Stimulated activated naive B cell treated with anti-CD40 and anti-IgM and Interleukin-4, amounts not matched to agents 10 μg/mL and 1 μg/mL and 100 μg/mL, for 72 hours (primary cell): ENCODE measurements around the gene ATP5PD.
"Not testable (repeated sequence)": the region's sequence is repeated elsewhere in the genome, so short reads cannot be mapped to it uniquely, and the experiment has no call there.

Experiments
- ATAC-seq, 2 donors: fragments of 150-1000 bp; cut with Tn5 transposase; replicated peaks; 2 replicates each; pipeline ENCODE4 v1.10.0; 2021; ENCODE audit warnings: moderate library complexity in 1 of 2
- DNase-seq: peaks from one replicate; pipeline ENCODE4 v3.0.0; 2021
- H3K27ac Mint-ChIP-seq: one replicate; pipeline ENCODE4 v1.8.0; 2022; ENCODE audit warnings: mild to moderate bottlenecking, mixed read lengths
- H3K27me3 Mint-ChIP-seq, 2 donors: one replicate each; pipeline ENCODE4 v1.8.0; 2022; ENCODE audit warnings: mixed read lengths in 2 of 2
- H3K36me3 Mint-ChIP-seq, 2 donors: one replicate each; pipeline ENCODE4 v1.8.0; 2022; ENCODE audit warnings: mixed read lengths in 2 of 2, mild to moderate bottlenecking in 1 of 2
- H3K4me1 Mint-ChIP-seq, 2 donors: one replicate each; pipeline ENCODE4 v1.8.0; 2022; ENCODE audit warnings: mixed read lengths in 2 of 2, mild to moderate bottlenecking in 1 of 2
- H3K4me3 Mint-ChIP-seq, 2 donors: one replicate each; pipeline ENCODE4 v1.8.0; 2022; ENCODE audit warnings: mild to moderate bottlenecking in 2 of 2, mixed read lengths in 2 of 2, moderate library complexity in 1 of 2
- H3K9me3 Mint-ChIP-seq, 2 donors: one replicate each; pipeline ENCODE4 v1.8.0; 2022; ENCODE audit warnings: mixed read lengths in 2 of 2, mild to moderate bottlenecking in 1 of 2

ATP5PD gene

GRCh38 chr17:75048249-75048878 lies 1.6 kb upstream of the ATP5PD start:
- ATAC-seq (no peak), DNase-seq (no peak)
- H3K4me1 Mint-ChIP-seq = peaks cover 15 to 31% of the 10 kb centered on the region in 2 donors
- H3K27me3 Mint-ChIP-seq = no peaks in the 10 kb centered on the region
- no peaks in the 10 kb centered on the region for H3K9me3 Mint-ChIP-seq
- H3K4me3 Mint-ChIP-seq = peak overlapping the region; percentile 90 to 97
- H3K27ac Mint-ChIP-seq = peak overlapping the region; percentile 95
- peaks cover 18 to 22% of the 10 kb centered on the region in 2 donors for H3K36me3 Mint-ChIP-seq

- H3K36me3 Mint-ChIP-seq = peaks cover 12 to 14% of the 10 kb centered on the region in 2 donors
- no peaks in the 10 kb centered on the region for H3K9me3 Mint-ChIP-seq
- H3K4me1 Mint-ChIP-seq = peaks cover 15 to 31% of the 10 kb centered on the region in 2 donors
- ATAC-seq (peak; percentile 7 to 8), DNase-seq (peak; percentile 9)
- peak overlapping the region; percentile 90 to 97 for H3K4me3 Mint-ChIP-seq
- H3K27ac Mint-ChIP-seq = peak overlapping the region; percentile 95
- no peaks in the 10 kb centered on the region for H3K27me3 Mint-ChIP-seq
Measured at GRCh38 chr17:75047398-75048098, 779 bp upstream of the ATP5PD start.

GRCh38 chr17:75045946-75046406 lies 793 bp downstream of the ATP5PD start:
- not testable (repeated sequence) for DNase-seq, H3K27me3 Mint-ChIP-seq, H3K9me3 Mint-ChIP-seq, ATAC-seq
- H3K4me3 Mint-ChIP-seq = peak overlapping the region; percentile 97 to 98
- peaks cover 10 to 13% of the 10 kb centered on the region in 2 donors for H3K36me3 Mint-ChIP-seq
- peaks cover 15 to 31% of the 10 kb centered on the region in 2 donors for H3K4me1 Mint-ChIP-seq
- H3K27ac Mint-ChIP-seq = peak overlapping the region; percentile 97

GRCh38 chr17:75044716-75045115 lies 2.1 kb downstream of the ATP5PD start:
- DNase-seq = no peak
- no peaks in the 10 kb centered on the region for H3K27me3 Mint-ChIP-seq
- H3K9me3 Mint-ChIP-seq = no peaks in the 10 kb centered on the region
- H3K27ac Mint-ChIP-seq = no peak overlapping the region
- peak overlapping the region in 1 of 2 donors; percentile 58 for H3K4me3 Mint-ChIP-seq
- peaks cover 19 to 21% of the 10 kb centered on the region in 2 donors for H3K36me3 Mint-ChIP-seq
- H3K4me1 Mint-ChIP-seq = peaks cover 12 to 31% of the 10 kb centered on the region in 2 donors
- ATAC-seq = no peak

GRCh38 chr17:75043789-75044188 lies 3.0 kb downstream of the ATP5PD start:
- H3K4me3 Mint-ChIP-seq, H3K27me3 Mint-ChIP-seq, ATAC-seq, H3K27ac Mint-ChIP-seq, H3K9me3 Mint-ChIP-seq, DNase-seq: not testable (repeated sequence)
- peaks cover 22 to 25% of the 10 kb centered on the region in 2 donors for H3K36me3 Mint-ChIP-seq
- H3K4me1 Mint-ChIP-seq = peaks cover 11 to 27% of the 10 kb centered on the region in 2 donors

- ATAC-seq (no peak), DNase-seq (no peak)
- no peak overlapping the region for H3K27ac Mint-ChIP-seq
- H3K4me3 Mint-ChIP-seq = no peak overlapping the region
- H3K9me3 Mint-ChIP-seq = no peaks in the 10 kb centered on the region
- peaks cover 31 to 34% of the 10 kb centered on the region in 2 donors for H3K36me3 Mint-ChIP-seq
- no peaks in the 10 kb centered on the region for H3K27me3 Mint-ChIP-seq
- peaks cover 4 to 16% of the 10 kb centered on the region in 2 donors for H3K4me1 Mint-ChIP-seq
Measured at GRCh38 chr17:75041656-75042280, 5.0 kb downstream of the ATP5PD start.

GRCh38 chr17:75039238-75039637 lies 7.5 kb downstream of the ATP5PD start:
- Mint-ChIP-seq H3K4me1 (peaks cover 17 to 20% of the 10 kb centered on the region in 2 donors), H3K4me3 (no peak overlapping the region), H3K27ac (no peak overlapping the region), H3K27me3 (peaks cover 9 to 10% of the 10 kb centered on the region in 2 donors), H3K36me3 (peaks cover 38 to 46% of the 10 kb centered on the region in 2 donors), H3K9me3 (peaks cover 1 to 3% of the 10 kb centered on the region in 2 donors)
- ATAC-seq (no peak), DNase-seq (no peak)

- Mint-ChIP-seq H3K27me3 (peaks cover 15% of the 10 kb centered on the region in 2 donors), H3K4me1 (peaks cover 36 to 41% of the 10 kb centered on the region in 2 donors), H3K27ac (no peak overlapping the region), H3K9me3 (peaks cover 1 to 3% of the 10 kb centered on the region in 2 donors), H3K4me3 (peak overlapping the region in 1 of 2 donors; percentile 16), H3K36me3 (peaks cover 33 to 48% of the 10 kb centered on the region in 2 donors)
- DNase-seq (no peak), ATAC-seq (no peak)
Measured at GRCh38 chr17:75036643-75037268, 10.0 kb downstream of the ATP5PD start.

- DNase-seq (peak; percentile 86), ATAC-seq (peak; percentile 80 to 84)
- Mint-ChIP-seq H3K9me3 (peaks cover 6 to 8% of the 10 kb centered on the region in 2 donors), H3K27me3 (peaks cover 15% of the 10 kb centered on the region in 2 donors), H3K4me3 (peak overlapping the region; percentile 92 to 99), H3K36me3 (peaks cover 18 to 32% of the 10 kb centered on the region in 2 donors), H3K27ac (peak overlapping the region; percentile 100), H3K4me1 (peaks cover 36 to 41% of the 10 kb centered on the region in 2 donors)
Measured at GRCh38 chr17:75034236-75034908, 12.4 kb downstream of the ATP5PD start.

- Mint-ChIP-seq H3K27me3 (peaks cover 15% of the 10 kb centered on the region in 2 donors), H3K27ac (peak overlapping the region; percentile 100), H3K9me3 (peaks cover 6 to 8% of the 10 kb centered on the region in 2 donors), H3K36me3 (peaks cover 15 to 27% of the 10 kb centered on the region in 2 donors), H3K4me1 (peaks cover 36 to 41% of the 10 kb centered on the region in 2 donors), H3K4me3 (peak overlapping the region; percentile 92 to 99)
- ATAC-seq (peak; percentile 54 to 64), DNase-seq (peak; percentile 86)
Measured at GRCh38 chr17:75033346-75034235, 13.2 kb downstream of the ATP5PD start.

- DNase-seq = no peak
- Mint-ChIP-seq H3K4me3 (peak overlapping the region; percentile 80 to 92), H3K27ac (peak overlapping the region; percentile 83), H3K27me3 (peaks cover 15% of the 10 kb centered on the region in 2 donors), H3K36me3 (peaks cover 10 to 23% of the 10 kb centered on the region in 2 donors), H3K4me1 (peaks cover 36 to 41% of the 10 kb centered on the region in 2 donors), H3K9me3 (peaks cover 6 to 8% of the 10 kb centered on the region in 2 donors)
- ATAC-seq = no peak
Measured at GRCh38 chr17:75032720-75033280, 14.0 kb downstream of the ATP5PD start.

GRCh38 chr17:75031972-75032719 lies 14.6 kb downstream of the ATP5PD start:
- Mint-ChIP-seq H3K36me3 (peaks cover 7 to 23% of the 10 kb centered on the region in 2 donors), H3K9me3 (peaks cover 6 to 8% of the 10 kb centered on the region in 2 donors), H3K27ac (peak overlapping the region; percentile 83), H3K27me3 (peaks cover 15% of the 10 kb centered on the region in 2 donors), H3K4me3 (peak overlapping the region; percentile 80 to 92), H3K4me1 (peaks cover 36 to 41% of the 10 kb centered on the region in 2 donors)
- ATAC-seq = peak; percentile 34 to 35
- DNase-seq = peak; percentile 35
